ENCODE measurements around the gene ANP32A.

GRCh38 chr15:68812069-68812468 is 8.6 kb downstream of the ANP32A start:
- TF ChIP-seq EZH2 (IDR thresholded peaks at IDR 0.05): no peak
- no peak for TF ChIP-seq CTCF (IDR thresholded peaks at IDR 0.05)
- no peak for TF ChIP-seq EZH2phosphoT487 (IDR thresholded peaks at IDR 0.05)

All from neural progenitor cell (in vitro differentiated cells).